GM18951 (cell line): ENCODE data around the gene SYMPK.

Experiments used
- POLR2A ChIP-seq: IDR thresholded peaks from 4 replicates; pipeline ENCODE4 v1.6.1; 2011; ENCODE audit warnings: mild to moderate bottlenecking; ENCODE audit not compliant: insufficient read length, insufficient read depth; ENCODE audit errors: extremely low read depth
- in situ Hi-C: fragments of 300-500 bp; cut with MboI; formaldehyde crosslinking; loops from one replicate; pipeline ENCODE4 v1.12.0; 2022; ENCODE audit warnings: low sequenced_read_pairs, mixed read lengths, inconsistent platforms; ENCODE audit not compliant: unreplicated experiment

The SYMPK gene

GRCh38 chr19:45862564-45863334, at the start of gene SYMPK:
TSS of gene SYMPK (minus strand) at chr19:45863147. CDS start at chr19:45854495, 8,652 bp downstream.
- TF ChIP-seq POLR2A = peak; percentile 79
- in situ Hi-C loops = no loop called here

GRCh38 chr19:45911291-45911690, 48.3 kb upstream of the SYMPK start:
- in situ Hi-C loops = no loop called here
- no peak for TF ChIP-seq POLR2A

- TF ChIP-seq POLR2A = no peak
- in situ Hi-C loops = no loop called here
These were observed 46.0 kb upstream of the SYMPK start for GRCh38 chr19:45908956-45909355.

GRCh38 chr19:45906221-45906620, 43.3 kb upstream of the SYMPK start:
- TF ChIP-seq POLR2A = no peak
- in situ Hi-C loops = no loop called here

GRCh38 chr19:45905011-45905410, 42.1 kb upstream of the SYMPK start:
- no peak for TF ChIP-seq POLR2A
- in situ Hi-C loops = no loop called here

- in situ Hi-C loops = no loop called here
- TF ChIP-seq POLR2A = peak; percentile 95
These were observed 40.0 kb upstream of the SYMPK start for GRCh38 chr19:45902651-45903625.

GRCh38 chr19:45901912-45902650, 39.1 kb upstream of the SYMPK start, which contains the start of gene MYPOP:
TSS of gene MYPOP (minus strand) at chr19:45902613. CDS start at chr19:45901773, 840 bp downstream.
- in situ Hi-C loops = no loop called here

GRCh38 chr19:45901432-45901911, 38.5 kb upstream of the SYMPK start:
- in situ Hi-C loops = no loop called here

More at GRCh38 chr19:45901912-45902650, 39.1 kb upstream of the SYMPK start, which contains the start of gene MYPOP:
- no peak for TF ChIP-seq POLR2A

GRCh38 chr19:45900738-45901431, 37.9 kb upstream of the SYMPK start:
- no peak for TF ChIP-seq POLR2A
- in situ Hi-C loops = no loop called here

More at GRCh38 chr19:45901432-45901911, 38.5 kb upstream of the SYMPK start:
- TF ChIP-seq POLR2A = no peak

- no peak for TF ChIP-seq POLR2A
These were observed 37.1 kb upstream of the SYMPK start for GRCh38 chr19:45899919-45900589.

GRCh38 chr19:45899253-45899652, 36.3 kb upstream of the SYMPK start:
- in situ Hi-C loops = no loop called here
- no peak for TF ChIP-seq POLR2A

More at GRCh38 chr19:45899919-45900589, 37.1 kb upstream of the SYMPK start:
- in situ Hi-C loops = no loop called here
